Endometrial microvascular endothelial cells (primary cell): ENCODE data around the gene HPCAL4. TPM values are rescaled to one million over a fixed set of nuclear protein-coding genes. Genes with fewer than 3 reads are reported as not detected.

ENCODE experiments used
- in situ Hi-C: cut with HindIII; loops from 2 replicates; pipeline ENCODE4 v1.10.0; 2017; ENCODE audit warnings: low sequenced_read_pairs, low pct_unique_long_range_greater_than_20kb; ENCODE audit errors: inconsistent ontology term
- total RNA-seq: library from RNA; depleted of rRNA; stranded (reverse); fragments of >200 nt; gene quantifications from one replicate; pipeline ENCODE4 v1.2.3, GENCODE V29; 2015; ENCODE audit errors: inconsistent ontology term

Gene HPCAL4
- total RNA-seq, 1 donor from 2014 or later = not detected

DNA sequence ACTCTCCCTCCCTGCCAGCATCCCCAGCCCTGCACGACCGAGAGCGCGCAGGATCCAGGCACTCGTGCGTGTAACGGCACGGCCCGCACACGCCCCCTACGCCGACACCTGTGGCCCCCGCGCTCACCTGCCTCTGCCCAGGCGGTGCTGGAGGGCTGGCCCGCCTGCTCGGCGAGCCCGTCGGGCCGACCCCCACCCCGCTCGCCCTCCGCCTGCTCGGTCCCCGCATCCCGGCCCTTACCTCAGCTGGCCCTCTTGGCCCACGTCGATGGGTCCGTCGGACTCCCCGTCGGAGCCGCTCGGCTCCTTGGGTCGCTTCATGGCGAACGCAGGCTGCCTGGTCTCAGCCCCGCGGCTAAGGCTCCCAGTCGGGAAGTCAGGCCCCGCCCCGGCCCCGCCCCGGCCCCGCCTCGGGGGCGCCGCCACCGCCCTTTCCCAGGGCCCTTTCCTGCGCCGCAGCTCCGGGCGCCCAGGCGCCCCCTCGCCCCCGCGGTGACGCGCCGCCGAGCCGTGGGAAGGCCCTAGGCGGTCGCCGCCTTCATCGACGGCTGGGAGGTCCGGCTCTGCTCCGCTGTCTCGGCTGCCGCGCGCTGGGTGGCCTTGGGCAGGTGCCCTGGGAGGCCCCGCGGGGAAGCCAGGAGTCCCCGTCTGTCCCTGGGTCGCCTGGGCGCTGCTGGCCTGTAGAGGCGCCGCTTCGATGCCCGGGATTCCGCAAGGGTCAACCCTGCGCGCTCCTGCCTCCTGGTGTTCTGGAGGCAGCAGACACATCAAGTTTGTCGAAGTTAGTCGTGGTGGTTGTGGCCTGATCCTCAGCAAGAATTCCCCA lies 51.7 kb downstream of the HPCAL4 start, which contains the start of gene HEYL:
HEYL (minus strand) TSS at position 339 of the 826 bp plus-strand sequence; CDS start at position 321, 18 bp downstream.
- in situ Hi-C loops = loop anchor here (25.0 kb wide), 1 partner anchor 98 kb away; the partner anchor contains the start of gene PPIE

DNA sequence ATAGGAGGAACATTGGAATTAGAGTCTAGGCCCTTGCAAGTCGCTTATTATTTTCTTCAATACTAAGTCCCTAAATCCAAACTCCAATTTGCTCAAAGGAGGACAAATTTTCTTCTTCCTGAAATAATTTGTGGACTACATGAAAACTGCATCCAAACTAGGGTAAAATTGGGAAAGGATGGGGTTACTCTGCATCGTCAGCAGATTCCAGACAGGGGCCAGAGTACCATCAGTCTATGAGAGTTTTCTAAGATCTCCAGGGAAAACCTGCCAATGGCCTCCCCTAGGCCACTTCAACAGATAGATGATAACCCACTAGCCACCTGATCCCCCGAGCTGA lies 52.3 kb downstream of the HPCAL4 start:
- in situ Hi-C loops = loop anchor here (25.0 kb wide), 1 partner anchor 98 kb away; the partner anchor contains the start of gene PPIE

DNA sequence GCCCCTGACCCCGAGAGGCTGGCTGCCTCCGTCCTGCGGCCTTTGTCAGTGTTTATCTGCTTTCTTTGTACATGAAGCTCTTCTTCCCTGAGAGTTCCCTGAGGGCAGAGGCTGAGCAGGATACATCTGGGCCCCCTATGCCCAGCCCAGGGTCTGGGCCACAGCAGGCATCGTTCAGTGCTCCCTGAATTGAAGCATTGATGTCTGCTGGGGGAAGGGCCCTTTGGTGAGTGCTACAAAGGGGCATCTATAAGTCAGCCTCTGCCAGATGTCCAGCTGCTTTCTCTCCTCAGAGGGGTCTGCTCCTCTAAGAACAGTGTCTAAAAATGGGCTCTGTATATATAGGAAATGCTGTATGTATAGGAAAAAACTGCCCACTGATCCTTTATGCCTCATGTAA lies 53.9 kb downstream of the HPCAL4 start:
- in situ Hi-C loops = loop anchor here (25.0 kb wide), 1 partner anchor 100 kb away; the partner anchor contains the start of gene PPIE

DNA sequence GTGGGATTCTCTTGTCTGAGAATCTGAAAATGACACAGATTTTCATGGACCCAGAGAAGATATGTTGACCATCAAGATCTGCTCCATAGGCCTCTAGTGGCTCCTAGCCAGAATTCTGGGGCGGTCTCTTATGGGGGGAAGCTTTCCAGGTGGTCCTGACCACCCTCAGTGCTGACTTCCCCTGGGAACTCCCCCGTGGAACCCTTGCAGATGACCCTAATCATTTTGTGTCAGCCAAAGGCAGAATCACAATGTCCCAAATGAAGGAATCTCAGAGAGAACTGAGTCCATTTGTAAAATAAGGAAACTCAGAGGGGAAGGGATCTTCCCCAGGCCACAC lies 55.4 kb downstream of the HPCAL4 start:
- in situ Hi-C loops = loop anchor here (25.0 kb wide), 1 partner anchor 101 kb away; the partner anchor contains the start of gene PPIE

DNA sequence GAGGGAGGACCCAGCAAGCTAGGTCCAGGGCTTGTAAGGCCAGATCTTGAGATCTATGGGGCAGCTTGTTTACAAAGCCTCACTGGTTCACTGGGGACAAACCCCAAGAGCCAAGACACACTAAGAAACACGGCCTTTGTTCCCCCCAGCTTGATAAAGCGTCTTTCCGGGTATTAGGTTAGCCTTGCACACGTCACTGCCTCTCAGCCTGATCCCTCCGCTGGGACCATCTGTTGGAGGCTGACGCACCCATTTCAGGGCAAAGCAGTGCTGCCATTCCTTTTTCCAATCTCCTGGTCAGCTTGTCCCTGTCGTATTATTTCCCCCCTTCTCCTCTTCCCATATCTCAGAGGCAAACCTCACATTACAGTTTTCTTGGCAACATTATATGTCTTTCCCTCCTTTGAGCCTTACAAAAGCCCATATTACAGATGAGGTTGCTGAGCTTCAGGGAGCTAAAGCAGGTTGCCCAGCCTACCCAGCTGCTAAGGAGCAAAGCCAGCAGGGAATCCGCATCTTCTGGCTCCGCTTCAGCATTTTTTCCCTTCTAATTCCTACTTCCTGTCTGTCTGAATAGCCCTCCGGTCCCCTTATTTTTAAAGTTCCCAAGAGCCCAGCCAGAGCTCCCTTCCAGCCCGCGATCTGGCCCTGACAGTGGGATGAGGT lies 55.9 kb downstream of the HPCAL4 start:
- in situ Hi-C loops = loop anchor here (25.0 kb wide), 1 partner anchor 102 kb away; the partner anchor contains the start of gene PPIE

DNA sequence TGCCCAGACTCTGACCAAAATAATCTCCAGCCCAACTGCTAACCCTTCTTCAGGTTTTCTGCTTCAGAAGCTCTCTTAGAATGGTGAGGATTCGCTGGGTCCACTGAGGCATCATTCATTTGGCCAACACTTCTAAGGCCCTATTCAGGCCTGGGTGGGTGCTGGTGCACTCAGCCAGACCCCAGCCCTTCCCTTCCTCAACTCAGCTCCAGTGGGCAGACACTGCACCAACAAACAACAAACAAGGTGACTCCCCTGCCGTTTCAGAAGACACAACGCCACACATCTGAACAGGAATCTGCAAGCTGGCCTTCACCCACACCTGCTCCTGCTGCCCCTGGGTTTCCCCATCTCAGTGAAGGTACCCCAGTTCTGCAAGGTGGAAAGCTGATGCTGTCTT lies 57.8 kb downstream of the HPCAL4 start:
- in situ Hi-C loops = loop anchor here (25.0 kb wide), 1 partner anchor 104 kb away; the partner anchor contains the start of gene PPIE

DNA sequence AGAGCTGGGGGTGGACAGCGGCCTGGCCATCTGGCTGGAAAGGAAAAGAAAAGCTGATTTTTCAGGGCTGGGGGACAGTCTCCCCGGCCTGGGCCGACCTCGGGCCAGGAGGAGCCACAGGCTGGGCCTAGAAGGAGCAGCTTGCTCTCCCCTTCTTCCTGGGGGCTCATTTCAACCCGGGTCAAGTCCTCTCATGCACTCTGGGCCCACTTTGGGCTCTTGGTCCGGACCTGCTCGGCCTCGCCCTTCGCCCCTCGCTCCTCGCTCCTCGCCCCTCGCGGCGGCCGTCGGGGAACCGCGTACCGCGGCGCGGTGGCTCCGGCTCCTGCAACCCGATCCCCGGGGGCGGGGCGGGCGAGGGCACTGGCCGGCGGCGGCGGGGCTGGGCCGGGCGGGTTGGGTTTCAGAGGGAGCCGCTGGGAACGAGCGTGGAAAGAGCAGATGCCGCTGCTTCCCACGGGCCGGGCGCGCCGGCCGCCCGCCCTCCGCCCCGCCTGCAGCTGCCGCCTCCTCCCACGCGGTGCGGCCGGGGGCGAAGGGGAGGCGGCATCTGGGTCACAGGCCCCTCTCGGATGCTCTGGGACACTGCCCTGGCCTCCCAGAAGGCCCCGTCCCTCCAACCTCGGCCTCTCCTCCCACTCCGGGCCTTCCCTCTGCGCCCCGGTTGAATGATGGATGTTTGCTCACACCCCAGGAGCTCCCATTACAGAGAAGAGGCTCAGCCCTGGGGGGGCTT lies 58.4 kb downstream of the HPCAL4 start:
- in situ Hi-C loops = loop anchor here (25.0 kb wide), 1 partner anchor 104 kb away; the partner anchor contains the start of gene PPIE

DNA sequence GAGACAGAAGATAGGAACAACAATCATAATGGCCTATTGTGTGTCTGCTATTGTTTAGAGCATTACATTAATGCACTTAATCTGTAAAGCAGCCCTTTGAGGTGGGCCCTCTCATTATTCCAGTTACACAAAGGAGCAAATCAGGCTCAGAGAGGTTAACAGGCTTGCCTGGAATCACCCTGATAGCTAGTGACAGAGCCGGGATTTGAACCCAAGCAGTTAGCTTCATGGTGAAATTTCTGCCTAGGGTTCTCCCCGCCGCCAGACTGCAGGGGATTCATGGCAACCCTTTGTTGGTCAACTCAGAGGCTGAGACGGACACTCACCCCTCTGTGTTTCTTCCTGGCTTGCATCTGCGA lies 58.9 kb downstream of the HPCAL4 start:
- in situ Hi-C loops = loop anchor here (25.0 kb wide), 1 partner anchor 105 kb away; the partner anchor contains the start of gene PPIE

DNA sequence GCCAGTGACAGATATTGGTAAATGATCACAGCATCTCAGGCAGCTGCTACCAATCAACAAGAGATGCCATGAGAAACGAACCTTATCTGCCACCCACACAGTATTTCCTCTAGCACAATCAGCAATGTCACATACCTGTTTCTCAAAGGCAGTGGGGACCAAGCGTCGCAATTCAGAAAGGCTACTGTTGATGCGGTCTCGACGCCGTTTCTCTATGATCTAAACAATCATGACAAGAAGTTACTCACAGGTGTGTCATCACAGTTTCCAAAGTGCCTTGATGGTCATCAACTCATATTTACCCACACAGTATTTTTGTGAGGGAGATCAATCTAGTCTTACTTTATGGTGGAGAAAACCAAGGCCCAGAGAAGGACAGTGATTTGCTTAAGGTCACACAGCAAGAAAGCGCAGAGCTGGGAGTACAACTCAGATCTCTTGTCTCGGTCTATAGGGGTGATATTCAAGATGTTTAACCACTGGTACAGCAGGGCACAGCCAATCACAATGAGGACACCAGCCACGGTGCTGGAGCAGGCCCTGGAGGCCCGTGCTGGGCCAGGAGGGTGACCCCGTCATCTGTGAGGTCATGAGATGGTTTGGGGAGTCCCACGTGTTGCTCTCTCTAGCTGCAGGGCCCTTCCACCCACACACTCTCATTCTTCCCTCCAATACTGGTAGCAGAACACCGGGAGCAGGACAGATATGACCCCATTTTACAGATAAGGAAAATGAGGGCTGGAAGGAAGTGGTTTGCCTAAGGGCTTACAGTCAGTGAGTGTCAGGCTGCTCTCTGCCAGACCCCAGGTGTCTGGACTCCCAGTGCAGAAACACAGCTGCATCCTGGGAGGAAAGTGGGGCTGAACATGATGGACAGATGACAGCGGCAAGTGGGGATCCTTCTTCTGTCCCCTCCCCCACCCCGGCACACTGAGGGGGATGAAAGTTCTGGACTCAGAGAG lies 59.6 kb downstream of the HPCAL4 start:
- in situ Hi-C loops = loop anchor here (25.0 kb wide), 1 partner anchor 106 kb away; the partner anchor contains the start of gene PPIE

DNA sequence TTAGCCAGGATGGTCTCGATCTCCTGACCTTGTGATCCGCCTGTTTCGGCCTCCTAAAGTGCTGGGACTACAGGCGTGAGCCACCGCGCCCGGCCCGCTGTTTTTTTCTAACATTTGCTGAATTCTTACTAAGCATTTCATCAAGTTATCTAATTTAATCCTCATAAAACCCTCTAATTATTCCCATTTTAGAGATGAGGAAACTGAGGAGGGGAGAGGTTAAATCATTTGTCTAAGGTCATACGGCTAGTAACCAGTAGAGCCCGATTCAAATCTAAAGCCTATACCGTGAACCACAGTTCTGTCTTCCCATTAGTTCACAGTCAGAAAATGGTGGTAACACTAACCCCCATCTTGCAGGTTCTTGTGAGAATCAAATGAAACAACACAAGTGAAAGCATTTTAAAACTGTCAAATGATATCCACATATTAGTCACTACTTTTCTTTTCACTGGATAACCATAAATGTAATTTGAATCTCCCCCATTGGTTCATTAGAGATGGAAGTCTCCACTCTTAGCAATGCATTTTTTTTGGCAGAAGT lies 62.4 kb downstream of the HPCAL4 start:
- in situ Hi-C loops = loop anchor here (25.0 kb wide), 1 partner anchor 108 kb away; the partner anchor contains the start of gene PPIE

Other genes with a start within 250 kb of the HPCAL4 start
- gene BMP8A, start 199.8 kb downstream of the HPCAL4 start, total RNA-seq = not detected
- gene PABPC4, start 114.6 kb downstream of the HPCAL4 start, total RNA-seq = 234 TPM
- 0.09 TPM for gene HEYL, start 51.8 kb downstream of the HPCAL4 start, total RNA-seq
- gene NT5C1A, start 19.3 kb downstream of the HPCAL4 start, total RNA-seq = not detected
- gene PPIE, start 47.4 kb upstream of the HPCAL4 start, total RNA-seq = 35.0 TPM
- gene OXCT2, start 79.9 kb upstream of the HPCAL4 start, total RNA-seq = 5.7 TPM
- gene BMP8B, start 97.4 kb upstream of the HPCAL4 start, total RNA-seq = not detected
- 7.2 TPM for gene TRIT1, start 192.1 kb upstream of the HPCAL4 start, total RNA-seq
- gene MYCL, start 210.5 kb upstream of the HPCAL4 start, total RNA-seq = not detected